Mucosa of stomach (tissue), 1 donor: ENCODE data around the gene AQP12B.
"Not testable (repeated sequence)": the region's sequence is repeated elsewhere in the genome, so short reads cannot be mapped to it uniquely, and the experiment has no call there.

Experiments used
- H3K27me3 ChIP-seq: one replicate; pipeline ENCODE4 v1.7.0; 2013; ENCODE audit warnings: mild to moderate bottlenecking, low read length; ENCODE audit not compliant: control insufficient read depth, insufficient read depth
- H3K36me3 ChIP-seq: one replicate; pipeline ENCODE4 v1.7.0; 2013; ENCODE audit warnings: low read length; ENCODE audit not compliant: control insufficient read depth, insufficient read depth
- H3K4me1 ChIP-seq: one replicate; pipeline ENCODE4 v1.7.0; 2013; ENCODE audit warnings: mild to moderate bottlenecking, low read length; ENCODE audit not compliant: control insufficient read depth, insufficient read depth
- H3K4me3 ChIP-seq: one replicate; pipeline ENCODE4 v1.7.0; 2013; ENCODE audit warnings: low read length
- H3K9ac ChIP-seq: one replicate; pipeline ENCODE4 v1.7.0; 2013; ENCODE audit warnings: mild to moderate bottlenecking, low read length, moderate library complexity
- H3K9me3 ChIP-seq: one replicate; pipeline ENCODE4 v1.7.0; 2013; ENCODE audit warnings: mild to moderate bottlenecking, low read length, moderate library complexity; ENCODE audit not compliant: control insufficient read depth
- donor health status: Pancreatic carcinoma.

Gene AQP12B

DNA sequence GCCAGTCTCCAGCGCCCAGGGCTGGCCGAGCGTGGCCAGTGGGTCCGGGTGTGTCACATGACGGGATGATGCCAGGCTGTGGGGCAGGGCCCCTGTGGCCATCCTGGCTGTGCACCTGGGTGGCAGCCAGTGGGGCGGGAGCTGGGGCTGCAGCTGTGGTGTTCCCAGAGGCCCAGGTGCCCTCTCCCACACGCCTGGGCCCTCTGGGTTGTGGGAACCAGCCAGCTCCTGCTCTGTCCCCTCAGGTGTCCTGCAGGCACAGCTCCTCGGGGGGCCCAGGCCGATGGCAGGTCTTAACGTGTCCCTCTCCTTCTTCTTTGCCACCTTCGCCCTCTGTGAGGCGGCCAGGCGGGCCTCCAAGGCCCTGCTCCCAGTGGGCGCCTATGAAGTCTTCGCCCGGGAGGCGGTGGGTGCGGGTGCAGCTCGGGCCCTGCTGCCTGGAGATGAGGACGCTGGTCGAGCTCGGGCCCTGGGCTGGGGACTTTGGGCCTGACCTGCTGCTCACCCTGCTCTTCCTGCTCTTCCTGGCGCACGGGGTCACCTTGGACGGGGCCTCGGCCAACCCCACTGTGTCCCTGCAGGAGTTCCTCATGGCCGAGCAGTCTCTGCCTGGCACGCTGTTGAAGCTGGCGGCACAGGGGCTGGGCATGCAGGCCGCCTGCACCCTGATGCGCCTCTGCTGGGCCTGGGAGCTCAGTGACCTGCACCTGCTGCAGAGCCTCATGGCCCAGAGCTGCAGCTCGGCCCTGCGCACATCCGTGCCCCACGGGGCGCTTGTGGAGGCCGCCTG, 9.1 kb upstream of the AQP12B start, which contains the start of gene AQP12A:
TSS of gene AQP12A (plus strand) at position 236 of the 790 bp plus-strand sequence. CDS start at position 284, 48 bp downstream.
- H3K4me3 ChIP-seq, H3K27me3 ChIP-seq, H3K4me1 ChIP-seq, H3K9ac ChIP-seq, H3K36me3 ChIP-seq, H3K9me3 ChIP-seq: not testable (repeated sequence)

DNA sequence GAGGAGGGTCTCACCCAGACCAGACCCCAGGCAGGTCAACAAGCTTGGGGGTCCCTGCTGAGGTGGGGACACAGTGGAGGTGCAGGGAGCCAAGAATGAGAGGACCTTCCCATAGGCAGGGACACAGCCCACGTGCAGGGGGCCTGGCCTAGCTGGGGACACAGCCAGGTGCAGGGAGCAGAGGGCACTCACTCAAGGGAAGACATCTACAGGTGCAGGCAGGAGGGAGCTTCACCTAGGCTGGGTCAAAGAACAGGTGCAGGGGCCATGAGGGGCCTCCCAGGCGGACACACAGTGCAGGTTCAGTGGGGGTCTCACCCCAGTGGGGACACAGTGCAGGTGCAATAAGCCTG, 8.4 kb upstream of the AQP12B start:
- H3K27me3 ChIP-seq, H3K4me3 ChIP-seq, H3K9me3 ChIP-seq, H3K36me3 ChIP-seq, H3K4me1 ChIP-seq, H3K9ac ChIP-seq: not testable (repeated sequence)

- H3K9ac ChIP-seq: not testable (repeated sequence)
These were observed 7.9 kb upstream of the AQP12B start for GRCh38 chr2:240690421-240691074.

DNA sequence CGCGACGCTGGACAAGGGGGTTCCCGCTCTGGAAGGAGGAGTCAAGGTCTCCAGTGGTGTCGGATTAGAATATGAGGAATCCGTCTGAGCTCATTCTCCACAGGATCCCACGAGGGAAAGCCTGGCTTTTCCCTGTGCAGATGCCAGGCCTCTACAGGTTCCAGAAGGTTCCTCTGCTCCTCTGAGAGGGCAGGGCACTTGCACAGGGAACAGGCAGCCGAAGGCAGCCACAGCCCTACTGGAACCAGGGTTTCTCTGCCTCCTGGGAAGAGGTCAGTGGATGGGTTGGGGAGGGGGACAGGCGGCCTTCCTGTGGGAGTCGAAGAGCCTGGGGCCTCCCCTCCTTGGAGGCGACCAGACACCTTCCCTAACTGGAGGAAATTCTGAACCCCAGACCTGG, 7.3 kb upstream of the AQP12B start:
- Histone ChIP-seq H3K4me3 (no peak overlapping the region), H3K4me1 (peaks cover 6% of the 10 kb centered on the region), H3K27me3 (no peaks in the 10 kb centered on the region), H3K9ac (no peak overlapping the region), H3K9me3 (no peaks in the 10 kb centered on the region), H3K36me3 (no peaks in the 10 kb centered on the region)

More at GRCh38 chr2:240690421-240691074, 7.9 kb upstream of the AQP12B start:
- H3K27me3 ChIP-seq, H3K4me3 ChIP-seq, H3K4me1 ChIP-seq, H3K36me3 ChIP-seq, H3K9me3 ChIP-seq: not testable (repeated sequence)

DNA sequence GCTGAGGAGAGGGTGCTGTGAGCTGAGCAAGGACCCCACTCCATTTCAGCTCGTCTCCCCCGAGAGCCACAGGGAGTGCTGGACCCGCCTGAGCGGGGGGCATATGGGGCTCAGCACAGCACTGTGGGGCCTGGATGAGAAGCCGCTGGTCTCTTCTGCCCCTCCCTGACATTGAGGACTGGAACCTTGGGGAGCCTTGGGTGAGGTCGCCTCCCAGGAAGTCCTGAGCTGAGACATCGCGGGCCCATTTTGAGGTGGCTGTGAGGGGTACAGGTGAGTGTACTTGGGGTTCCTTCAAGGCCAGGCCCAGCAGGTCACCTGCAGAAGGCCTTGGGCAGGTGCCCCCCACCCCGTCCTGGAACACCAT, 5.9 kb upstream of the AQP12B start:
- H3K36me3 ChIP-seq: no peaks in the 10 kb centered on the region
- H3K9ac ChIP-seq: no peak overlapping the region
- H3K27me3 ChIP-seq: no peaks in the 10 kb centered on the region
- peaks cover 6% of the 10 kb centered on the region for H3K4me1 ChIP-seq
- no peaks in the 10 kb centered on the region for H3K9me3 ChIP-seq
- H3K4me3 ChIP-seq: no peak overlapping the region

DNA sequence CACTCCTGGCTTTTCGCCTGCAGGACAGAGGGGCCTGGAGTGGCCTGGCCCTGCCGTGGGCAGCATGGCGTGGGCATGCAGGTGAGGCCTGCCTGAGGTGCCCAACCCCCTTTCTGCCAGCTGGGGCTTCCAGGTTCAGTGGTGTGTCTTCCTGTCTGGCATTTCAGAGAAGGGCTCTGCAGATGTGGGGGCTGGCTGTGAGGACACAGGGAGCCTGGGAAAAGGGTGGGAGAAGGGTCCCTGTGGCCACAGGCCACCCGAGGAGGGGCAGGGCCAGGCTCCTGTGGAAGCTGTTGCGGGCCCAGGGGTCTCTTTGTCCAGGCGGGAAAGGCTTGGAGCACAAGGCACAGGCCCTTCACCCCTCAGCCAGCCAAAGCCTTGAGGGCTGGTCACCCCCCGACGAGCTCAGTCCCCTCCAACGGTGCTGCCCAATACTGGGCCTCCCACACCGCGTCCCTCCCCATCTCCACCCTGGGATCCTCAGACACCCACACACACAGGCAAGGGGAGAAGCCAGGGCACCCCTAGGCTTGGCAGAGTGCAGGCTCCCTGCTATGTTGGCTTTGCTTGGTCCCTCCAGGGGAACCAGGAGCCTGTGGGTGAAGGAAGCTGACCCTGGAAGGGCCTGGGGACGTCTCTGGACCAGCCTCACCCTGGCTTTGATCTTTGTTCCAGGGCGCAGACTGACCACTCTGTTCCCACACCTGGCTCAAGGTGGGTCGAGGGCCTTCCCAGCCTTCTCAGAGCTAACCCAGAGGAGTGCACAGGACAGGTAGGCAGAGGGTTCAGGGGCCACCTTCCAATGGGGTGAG, 5.3 kb upstream of the AQP12B start:
- H3K27me3 ChIP-seq: no peaks in the 10 kb centered on the region
- H3K9ac ChIP-seq: no peak overlapping the region
- no peaks in the 10 kb centered on the region for H3K9me3 ChIP-seq
- no peaks in the 10 kb centered on the region for H3K36me3 ChIP-seq
- H3K4me3 ChIP-seq: no peak overlapping the region
- H3K4me1 ChIP-seq: peaks cover 6% of the 10 kb centered on the region

DNA sequence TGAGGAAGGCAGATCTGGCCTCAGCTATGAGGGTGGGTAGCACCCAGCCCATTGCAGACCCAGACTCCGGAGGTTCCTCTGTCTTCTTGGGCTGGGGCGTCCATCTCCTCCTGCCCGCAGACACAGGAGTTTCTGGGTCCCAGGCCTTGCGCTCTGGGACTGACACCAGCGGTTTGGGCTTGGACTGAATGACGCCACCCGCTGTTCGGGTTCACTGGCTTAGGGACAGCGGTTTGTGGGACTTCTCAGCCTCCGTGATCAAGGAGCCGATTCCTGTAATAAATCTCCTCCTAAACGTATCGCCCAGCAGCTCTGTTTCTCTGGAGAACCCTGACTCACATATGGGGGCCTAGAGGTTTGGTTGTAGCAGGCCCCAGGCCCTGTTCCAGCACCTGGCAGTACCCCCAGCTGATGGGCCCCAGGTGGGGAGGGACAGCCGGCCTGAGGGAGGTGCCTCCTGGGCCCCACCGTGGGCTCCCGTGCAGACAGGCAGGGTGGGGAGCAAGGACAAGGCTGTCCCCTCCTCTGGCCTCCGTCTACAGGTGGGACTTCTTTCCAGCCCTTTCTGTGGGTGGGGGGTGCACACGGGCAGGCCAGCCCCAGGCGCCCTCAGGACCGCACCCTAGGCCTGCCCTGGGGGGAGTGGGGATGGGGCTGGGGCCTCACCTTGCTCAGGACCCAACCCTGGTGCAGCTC, 4.5 kb upstream of the AQP12B start:
- Histone ChIP-seq H3K4me3 (no peak overlapping the region), H3K9me3 (no peaks in the 10 kb centered on the region), H3K27me3 (no peaks in the 10 kb centered on the region), H3K4me1 (peaks cover 6% of the 10 kb centered on the region), H3K36me3 (no peaks in the 10 kb centered on the region), H3K9ac (no peak overlapping the region)

GRCh38 chr2:240686460-240686859, 3.8 kb upstream of the AQP12B start:
- H3K9ac ChIP-seq: no peak overlapping the region
- H3K4me3 ChIP-seq: no peak overlapping the region
- peaks cover 6% of the 10 kb centered on the region for H3K4me1 ChIP-seq
- no peaks in the 10 kb centered on the region for H3K27me3 ChIP-seq
- H3K36me3 ChIP-seq: no peaks in the 10 kb centered on the region
- no peaks in the 10 kb centered on the region for H3K9me3 ChIP-seq

GRCh38 chr2:240685771-240686371, 3.2 kb upstream of the AQP12B start:
- H3K36me3 ChIP-seq: no peaks in the 10 kb centered on the region
- no peak overlapping the region for H3K4me3 ChIP-seq
- H3K9ac ChIP-seq: no peak overlapping the region
- peaks cover 6% of the 10 kb centered on the region for H3K4me1 ChIP-seq
- H3K27me3 ChIP-seq: no peaks in the 10 kb centered on the region
- H3K9me3 ChIP-seq: no peaks in the 10 kb centered on the region

DNA sequence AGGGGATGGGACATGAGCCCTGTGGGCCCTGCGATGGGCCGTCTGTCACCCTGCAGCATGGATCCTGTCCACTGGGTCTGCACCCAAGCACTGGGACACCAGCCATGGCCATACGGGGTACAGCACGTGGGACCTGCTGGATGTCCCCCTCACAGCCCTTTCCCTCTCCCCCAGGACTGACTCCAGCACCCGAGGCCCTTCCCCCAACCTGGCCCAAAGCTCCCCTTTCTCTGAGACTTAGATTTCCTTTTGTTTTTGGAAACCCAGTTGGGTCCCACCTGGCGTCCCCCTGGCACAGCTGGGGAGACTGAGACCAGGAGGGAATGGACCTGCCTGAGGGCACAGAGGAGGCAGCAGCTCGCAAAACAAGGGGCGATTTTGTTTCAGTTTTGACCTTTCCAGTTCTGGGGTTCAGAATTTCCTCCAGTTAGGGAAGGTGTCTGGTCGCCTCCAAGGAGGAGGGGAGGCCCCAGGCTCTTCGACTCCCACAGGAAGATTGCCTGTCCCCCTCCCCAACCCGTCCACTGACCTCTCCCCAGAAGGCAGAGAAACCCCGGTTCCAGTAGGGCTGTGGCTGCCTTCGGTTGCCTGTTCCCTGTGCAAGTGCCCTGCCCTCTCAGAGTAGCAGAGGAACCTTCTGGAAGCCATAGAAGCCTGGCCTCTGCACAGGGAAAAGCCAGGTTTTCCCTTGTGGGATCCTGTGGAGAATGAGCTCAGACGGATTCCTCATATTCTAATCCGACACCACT, 1.5 kb upstream of the AQP12B start:
- H3K9me3 ChIP-seq, H3K36me3 ChIP-seq, H3K27me3 ChIP-seq, H3K9ac ChIP-seq, H3K4me1 ChIP-seq, H3K4me3 ChIP-seq: not testable (repeated sequence)

DNA sequence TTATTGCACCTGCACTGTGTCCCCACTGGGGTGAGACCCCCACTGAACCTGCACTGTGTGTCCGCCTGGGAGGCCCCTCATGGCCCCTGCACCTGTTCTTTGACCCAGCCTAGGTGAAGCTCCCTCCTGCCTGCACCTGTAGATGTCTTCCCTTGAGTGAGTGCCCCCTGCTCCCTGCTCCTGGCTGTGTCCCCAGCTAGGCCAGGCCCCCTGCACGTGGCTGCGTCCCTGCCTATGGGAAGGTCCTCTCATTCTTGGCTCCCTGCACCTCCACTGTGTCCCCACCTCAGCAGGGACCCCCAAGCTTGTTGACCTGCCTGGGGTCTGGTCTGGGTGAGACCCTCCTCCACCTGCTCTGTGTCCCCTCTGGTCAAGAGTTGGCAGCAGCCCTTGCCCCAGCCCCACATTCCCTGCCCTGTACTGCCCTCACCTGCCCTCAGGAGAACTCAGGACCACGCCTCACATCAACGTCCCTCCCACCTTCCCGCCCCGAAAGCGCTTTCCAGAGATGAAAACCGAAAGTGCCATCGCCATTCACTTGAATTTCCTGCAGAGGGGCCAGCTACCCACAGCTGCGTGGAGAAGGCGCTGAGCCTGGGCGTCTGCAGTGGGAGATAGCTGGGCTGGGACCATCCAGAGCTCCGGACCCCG, 769 bp upstream of the AQP12B start:
- H3K4me1 ChIP-seq, H3K9ac ChIP-seq, H3K4me3 ChIP-seq, H3K9me3 ChIP-seq, H3K27me3 ChIP-seq, H3K36me3 ChIP-seq: not testable (repeated sequence)
